H1 (cell line): ENCODE data around the gene CUL4A. TPM values are rescaled to one million over a fixed set of nuclear protein-coding genes. Genes with fewer than 3 reads are reported as not detected.
"Not testable (repeated sequence)": the region's sequence is repeated elsewhere in the genome, so short reads cannot be mapped to it uniquely, and the experiment has no call there.

Experiments used
- CTCF ChIA-PET: fragments of 300-600 bp; sonication (Branson Sonifier 250); formaldehyde crosslinking; loops from one replicate; lab custom pipeline; 2021; ENCODE audit not compliant: partially characterized antibody; lab: Charles Lee
- POLR2A ChIA-PET: fragments of 300-600 bp; sonication (Branson Sonifier 250); formaldehyde crosslinking; loops from one replicate; lab custom pipeline; 2021; ENCODE audit warnings: inconsistent platforms; ENCODE audit not compliant: partially characterized antibody; lab: Charles Lee
- DNase-seq, 2 experiments: peaks; one replicate each; pipeline versions ENCODE4 v3.0.0 to v3.0.0-alpha.2; 2010 to 2022; ENCODE audit warnings: low spot score in 2 of 2, low read depth in 1 of 2, mixed read lengths in 1 of 2
- FAIRE-seq: peaks from 2 replicates; lab custom pipeline; 2011; peaks lifted over from hg19 to GRCh38; lab: Jason Lieb, UNC
- H2AFZ ChIP-seq: 2 replicates; pipeline ENCODE4 v1.8.1; 2012; ENCODE audit warnings: low read length, inconsistent platforms
- H2AK5ac ChIP-seq: 2 replicates; pipeline ENCODE4 v1.6.1; 2013; ENCODE audit warnings: low read depth, low read length
- H2BK120ac ChIP-seq: replicated peaks from 2 replicates; pipeline ENCODE3; 2013; ENCODE audit warnings: low read depth, low read length, inconsistent platforms
- H2BK12ac ChIP-seq: 2 replicates; pipeline ENCODE4 v1.6.1; 2013; ENCODE audit warnings: low read depth, low read length
- H2BK15ac ChIP-seq: 2 replicates; pipeline ENCODE4 v1.6.1; 2013; ENCODE audit warnings: low read length
- H2BK20ac ChIP-seq: 2 replicates; pipeline ENCODE4 v1.6.1; 2013; ENCODE audit warnings: low read length
- H2BK5ac ChIP-seq: 2 replicates; pipeline ENCODE4 v1.6.1; 2013; ENCODE audit warnings: low read depth, low read length
- H3K14ac ChIP-seq: 2 replicates; pipeline ENCODE4 v1.6.1; 2013; ENCODE audit warnings: inconsistent platforms; ENCODE audit not compliant: insufficient read length
- H3K18ac ChIP-seq: 2 replicates; pipeline ENCODE4 v1.6.1; 2013; ENCODE audit warnings: low read length; ENCODE audit errors: extremely low read depth
- H3K23ac ChIP-seq: 2 replicates; pipeline ENCODE4 v1.6.1; 2013; ENCODE audit warnings: inconsistent platforms; ENCODE audit not compliant: insufficient read length
- H3K23me2 ChIP-seq: 2 replicates; pipeline ENCODE4 v1.6.1; 2013; ENCODE audit warnings: low read depth, low read length
- H3K27ac ChIP-seq: 2 replicates; pipeline ENCODE4 v1.6.1; 2011; ENCODE audit warnings: low read depth, low read length, inconsistent platforms
- H3K27me3 ChIP-seq, 4 experiments: replicated peaks in 1 of 4; 1 replicate in 1 of 4; 2 replicates in 3 of 4; pipeline versions ENCODE4 v1.6.1 to v1.8.1; 2011 to 2013; ENCODE audit warnings: low read length in 3 of 4, mild to moderate bottlenecking in 3 of 4, inconsistent platforms in 2 of 4, mixed read lengths in 2 of 4, moderate library complexity in 1 of 4; ENCODE audit not compliant: control insufficient read depth in 3 of 4, insufficient read depth in 3 of 4; ENCODE audit errors: extremely low read depth in 1 of 4
- H3K36me3 ChIP-seq, 4 experiments: 2 replicates each; pipeline versions ENCODE4 v1.6.1 to v1.8.1; 2011 to 2013; ENCODE audit warnings: mild to moderate bottlenecking in 4 of 4, low read length in 3 of 4, moderate library complexity in 2 of 4, control low read depth in 1 of 4, inconsistent platforms in 1 of 4; ENCODE audit not compliant: insufficient read depth in 4 of 4, control insufficient read depth in 2 of 4
- H3K4ac ChIP-seq: replicated peaks from 2 replicates; pipeline ENCODE3; 2013; ENCODE audit warnings: low read length, low read depth, mixed read lengths, inconsistent platforms; ENCODE audit not compliant: insufficient read length
- H3K4me1 ChIP-seq, 4 experiments: replicated peaks in 1 of 4; 1 replicate in 1 of 4; 2 replicates in 3 of 4; pipeline versions ENCODE4 v1.6.1 to v1.8.1; 2011 to 2013; ENCODE audit warnings: low read length in 3 of 4, inconsistent platforms in 2 of 4, mixed read lengths in 1 of 4; ENCODE audit not compliant: insufficient read depth in 4 of 4, control insufficient read depth in 3 of 4
- H3K4me2 ChIP-seq, 2 experiments: 2 replicates each; pipeline versions ENCODE4 v1.6.1 to v1.8.1; 2011 to 2013; ENCODE audit warnings: low read depth in 2 of 2, low read length in 2 of 2, control low read depth in 1 of 2, inconsistent platforms in 1 of 2, mild to moderate bottlenecking in 1 of 2; ENCODE audit not compliant: insufficient read depth in 1 of 2
- H3K4me3 ChIP-seq, 4 experiments: fragments of 200-600, 300-600 bp in 1 of 4; sonication (generic), shearing (Covaris generic), sonication (Bioruptor Twin) in 1 of 4; 2 replicates each; pipeline versions ENCODE4 v1.5.1 to v1.8.1; 2011 to 2016; ENCODE audit warnings: low read length in 4 of 4, low read depth in 3 of 4, control low read depth in 2 of 4, inconsistent platforms in 2 of 4, mild to moderate bottlenecking in 2 of 4, mixed read lengths in 1 of 4, moderate library complexity in 1 of 4; ENCODE audit not compliant: insufficient read depth in 2 of 4; ENCODE audit errors: extremely low read depth in 1 of 4
- H3K56ac ChIP-seq: replicated peaks from 2 replicates; pipeline ENCODE3; 2013; ENCODE audit warnings: low read depth, mild to moderate bottlenecking, mixed read lengths, low read length, inconsistent platforms; ENCODE audit not compliant: insufficient read length
- H3K79me1 ChIP-seq: 2 replicates; pipeline ENCODE4 v1.6.1; 2013; ENCODE audit warnings: low read depth, low read length, control low read depth
- H3K79me2 ChIP-seq, 2 experiments: 2 replicates each; pipeline versions ENCODE4 v1.6.1 to v1.8.1; 2012 to 2013; ENCODE audit warnings: low read length in 2 of 2, mild to moderate bottlenecking in 2 of 2, inconsistent platforms in 1 of 2; ENCODE audit not compliant: insufficient read depth in 2 of 2, control insufficient read depth in 1 of 2
- H3K9ac ChIP-seq, 4 experiments: replicated peaks in 1 of 4; 1 replicate in 1 of 4; 2 replicates in 3 of 4; pipeline versions ENCODE4 v1.6.1 to v1.8.1; 2011 to 2013; ENCODE audit warnings: low read depth in 3 of 4, low read length in 3 of 4, control low read depth in 2 of 4, mild to moderate bottlenecking in 2 of 4, moderate library complexity in 2 of 4, inconsistent platforms in 1 of 4; ENCODE audit errors: extremely low read depth in 1 of 4
- H3K9me3 ChIP-seq, 2 experiments: 2 replicates each; pipeline versions ENCODE4 v1.6.1 to v1.8.1; 2012 to 2013; ENCODE audit warnings: mild to moderate bottlenecking in 2 of 2, moderate library complexity in 2 of 2, control low read depth in 1 of 2, inconsistent platforms in 1 of 2, low read depth in 1 of 2, low read length in 1 of 2, mixed read lengths in 1 of 2; ENCODE audit not compliant: insufficient read depth in 2 of 2
- H4K20me1 ChIP-seq, 2 experiments: replicated peaks in 1 of 2; 2 replicates each; pipeline versions ENCODE3 to v1.8.1; 2011 to 2013; ENCODE audit warnings: inconsistent platforms in 2 of 2, low read length in 2 of 2, mild to moderate bottlenecking in 1 of 2; ENCODE audit not compliant: insufficient read depth in 2 of 2, control insufficient read depth in 1 of 2
- H4K5ac ChIP-seq: 2 replicates; pipeline ENCODE4 v1.6.1; 2013; ENCODE audit warnings: low read length, low read depth, mixed read lengths, inconsistent platforms; ENCODE audit not compliant: insufficient read length
- H4K8ac ChIP-seq: 2 replicates; pipeline ENCODE4 v1.8.0; 2013; ENCODE audit warnings: mild to moderate bottlenecking, moderate library complexity, low read length, inconsistent platforms; ENCODE audit not compliant: insufficient read depth; ENCODE audit errors: extremely low read depth
- H4K91ac ChIP-seq: replicated peaks from 2 replicates; pipeline ENCODE3; 2013; ENCODE audit warnings: low read length, mixed read lengths, inconsistent platforms; ENCODE audit not compliant: insufficient read length
- WGBS, 2 experiments: shearing (Covaris generic) in 1 of 2; methylation state at CpG; one replicate each; pipeline versions ENCODE4 v1.1.6 to v1.1.7; 2013 to 2015; ENCODE audit warnings: low lambda C conversion rate in 2 of 2, mixed read lengths in 2 of 2, inconsistent platforms in 1 of 2, low coverage in 1 of 2, missing lambda C conversion rate in 1 of 2; ENCODE audit not compliant: insufficient replicate concordance in 2 of 2, insufficient coverage in 1 of 2, insufficient read length in 1 of 2; ENCODE audit errors: extremely low coverage in 1 of 2, missing lambda C conversion rate in 1 of 2; 5-methylcytosine and 5-hydroxymethylcytosine counted together
- polyA plus RNA-seq, 7 experiments: library from polyadenylated mRNA; depleted of rRNA in 3 of 7; stranded (reverse) in 5 of 7; unstranded in 2 of 7; fragments of >200 nt in 5 of 7; fragments of 200-250 nt in 2 of 7; gene quantifications; 1 replicate in 5 of 7; 2 replicates in 1 of 7; 4 replicates in 1 of 7; pipeline versions ENCODE4 v1.2.1 to v1.2.3, GENCODE V29; 2011 to 2013; ENCODE audit warnings: missing spikeins in 2 of 7, mixed read lengths in 2 of 7
- total RNA-seq: library from RNA; stranded (reverse); fragmentation: NEBNext Ultra II Directional; extraction: Animal tissue kit (Norgen Biotek cat#: 25700); gene quantifications from 2 replicates; pipeline ENCODE4 v1.2.1, GENCODE V29; 2021

The CUL4A gene
- total and polyA plus RNA-seq, 2 of the 8 experiments (the other 6 are each of a cell fraction or from before 2014, with no cell fraction given), result 54.7 to 101 TPM

DNA sequence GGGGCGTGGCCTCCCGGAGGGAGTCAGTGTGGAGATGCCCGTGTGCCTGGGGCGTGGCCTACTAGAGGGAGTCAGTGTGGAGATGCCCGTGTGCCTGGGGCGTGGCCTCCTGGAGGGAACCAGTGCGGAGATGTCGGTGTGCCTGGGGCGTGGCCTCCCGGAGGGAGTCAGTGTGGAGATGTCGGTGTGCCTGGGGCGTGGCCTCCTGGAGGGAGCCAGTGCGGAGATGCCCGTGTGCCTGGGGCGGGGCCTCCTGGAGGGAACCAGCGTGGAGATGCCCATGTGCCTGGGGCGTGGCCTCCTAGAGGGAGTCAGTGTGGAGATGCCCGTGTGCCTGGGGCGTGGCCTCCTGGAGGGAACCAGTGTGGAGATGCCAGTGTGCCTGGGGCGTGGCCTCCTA lies 104.7 kb downstream of the CUL4A start:
- H3K27me3 ChIP-seq, H3K23me2 ChIP-seq, H3K4me3 ChIP-seq, FAIRE-seq, H2BK20ac ChIP-seq, H3K4me1 ChIP-seq, DNase-seq, H2BK120ac ChIP-seq, CTCF ChIA-PET, H2AK5ac ChIP-seq, H2BK15ac ChIP-seq, POLR2A ChIA-PET, H3K14ac ChIP-seq, H2AFZ ChIP-seq, H3K9me3 ChIP-seq, H3K18ac ChIP-seq, H3K4me2 ChIP-seq, H3K79me1 ChIP-seq, H3K9ac ChIP-seq, H4K8ac ChIP-seq, H3K4ac ChIP-seq, H3K27ac ChIP-seq, H3K23ac ChIP-seq, H4K5ac ChIP-seq, H2BK12ac ChIP-seq, H4K91ac ChIP-seq, H2BK5ac ChIP-seq, H3K56ac ChIP-seq: not testable (repeated sequence)
- peaks cover 6 to 18% of the 10 kb centered on the region in 2 experiments for H4K20me1 ChIP-seq
- peaks cover 0 to 12% of the 10 kb centered on the region in 2 experiments; a peak in 1 of 4 replicates for H3K79me2 ChIP-seq
- peaks cover 9 to 24% (median 16%) of the 10 kb centered on the region in 4 experiments; a peak in 7 of 8 replicates for H3K36me3 ChIP-seq
- 91% methylated on average over 13 of the region's 20 CpGs; no CpG with 5 or more reads in 1 of the 2 experiments for WGBS, 2 experiments

DNA sequence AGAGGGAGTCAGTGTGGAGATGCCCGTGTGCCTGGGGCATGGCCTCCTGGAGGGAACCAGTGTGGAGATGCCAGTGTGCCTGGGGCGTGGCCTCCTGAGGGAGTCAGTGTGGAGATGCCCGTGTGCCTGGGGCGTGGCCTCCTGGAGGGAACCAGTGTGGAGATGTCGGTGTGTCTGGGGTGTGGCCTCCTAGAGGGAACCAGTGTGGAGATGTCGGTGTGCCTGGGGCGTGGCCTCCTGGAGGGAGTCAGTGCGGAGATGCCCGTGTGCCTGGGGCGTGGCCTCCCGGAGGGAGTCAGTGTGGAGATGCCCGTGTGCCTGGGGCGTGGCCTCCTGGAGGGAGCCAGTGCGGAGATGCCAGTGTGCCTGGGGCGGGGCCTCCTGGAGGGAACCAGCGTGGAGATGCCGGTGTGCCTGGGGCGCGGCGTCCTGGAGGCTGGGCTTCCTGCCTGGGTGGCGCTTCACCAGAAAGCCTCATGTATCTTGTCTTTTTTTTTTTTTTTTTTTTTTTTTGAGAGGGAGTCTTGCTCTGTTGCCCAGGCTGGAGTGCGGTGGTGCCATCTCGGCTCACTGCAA lies 105.6 kb downstream of the CUL4A start:
- H4K91ac ChIP-seq, H3K4me2 ChIP-seq, H3K27ac ChIP-seq, H2AK5ac ChIP-seq, H2AFZ ChIP-seq, DNase-seq, H3K79me2 ChIP-seq, H3K4ac ChIP-seq, CTCF ChIA-PET, H2BK12ac ChIP-seq, H2BK15ac ChIP-seq, H2BK5ac ChIP-seq, H3K27me3 ChIP-seq, H3K79me1 ChIP-seq, H2BK120ac ChIP-seq, H3K9me3 ChIP-seq, H3K14ac ChIP-seq, H3K23ac ChIP-seq, H2BK20ac ChIP-seq, H3K9ac ChIP-seq, H3K4me1 ChIP-seq, H3K56ac ChIP-seq, H3K23me2 ChIP-seq, H3K18ac ChIP-seq, H4K5ac ChIP-seq, H4K8ac ChIP-seq, H3K4me3 ChIP-seq, FAIRE-seq: not testable (repeated sequence)
- POLR2A ChIA-PET, result interaction anchor here (1.1 kb wide), 1 partner anchor 10 kb away, joined by 4 read pairs; no protein-coding TSS in a partner anchor
- Histone ChIP-seq H3K36me3 (peaks cover 6 to 27% (median 15%) of the 10 kb centered on the region in 4 experiments), H4K20me1 (peaks cover 6 to 18% of the 10 kb centered on the region in 2 experiments)
- 92% methylated on average over 22 of the region's 23 CpGs; no CpG with 5 or more reads in 1 of the 2 experiments for WGBS, 2 experiments
